NT2/D1 (cell line): ENCODE measurements around the gene SLC39A11.
"Not testable (repeated sequence)": the region's sequence is repeated elsewhere in the genome, so short reads cannot be mapped to it uniquely, and the experiment has no call there.

Source experiments
- DNase-seq: peaks from one replicate; pipeline ENCODE4 v3.0.0-alpha.2; 2011; ENCODE audit warnings: low read depth, low spot score
- H3K27me3 ChIP-seq: 2 replicates; pipeline ENCODE4 v1.6.0; 2011; ENCODE audit warnings: mild to moderate bottlenecking; ENCODE audit not compliant: insufficient read length, insufficient read depth
- H3K36me3 ChIP-seq: 2 replicates; pipeline ENCODE4 v1.6.1; 2011; ENCODE audit warnings: mild to moderate bottlenecking, low read length, mixed read lengths; ENCODE audit not compliant: insufficient read depth, insufficient read length
- H3K4me1 ChIP-seq: 2 replicates; pipeline ENCODE4 v1.5.1; 2011; ENCODE audit not compliant: insufficient read depth, insufficient read length
- H3K4me3 ChIP-seq: 2 replicates; pipeline ENCODE4 v1.5.1; 2011; ENCODE audit warnings: low read depth; ENCODE audit not compliant: insufficient read length
- H3K9ac ChIP-seq: 2 replicates; pipeline ENCODE4 v1.6.0; 2011; ENCODE audit warnings: low read depth; ENCODE audit not compliant: insufficient read length
- H3K9me3 ChIP-seq: 2 replicates; pipeline ENCODE4 v1.5.1; 2011; ENCODE audit warnings: mild to moderate bottlenecking, low read length; ENCODE audit not compliant: insufficient read depth
- SUZ12 ChIP-seq: IDR thresholded peaks from 2 replicates; pipeline ENCODE4 v1.6.1; 2011; ENCODE audit not compliant: insufficient read length, insufficient read depth; ENCODE audit errors: extremely low read depth
- YY1 ChIP-seq: IDR thresholded peaks from 2 replicates; pipeline ENCODE4 v1.6.1; 2011; ENCODE audit not compliant: insufficient read length, insufficient read depth
- ZNF274 ChIP-seq: IDR thresholded peaks from 2 replicates; pipeline ENCODE4 v1.6.1; 2011; ENCODE audit warnings: mild to moderate bottlenecking, low read depth, low read length

The SLC39A11 gene

GRCh38 chr17:72838068-72838467 lies 254.4 kb downstream of the SLC39A11 start:
- no peaks in the 10 kb centered on the region for H3K27me3 ChIP-seq
- TF ChIP-seq ZNF274, result no peak
- H3K9me3 ChIP-seq, result 0 out of 2 replicates have a peak, but pooled peaks cover 10% of the 10 kb centered on the region
- no peak overlapping the region for H3K4me3 ChIP-seq
- H3K9ac ChIP-seq, result no peak overlapping the region
- H3K36me3 ChIP-seq, result no peaks in the 10 kb centered on the region
- no peak for DNase-seq
- no peaks in the 10 kb centered on the region for H3K4me1 ChIP-seq

DNA sequence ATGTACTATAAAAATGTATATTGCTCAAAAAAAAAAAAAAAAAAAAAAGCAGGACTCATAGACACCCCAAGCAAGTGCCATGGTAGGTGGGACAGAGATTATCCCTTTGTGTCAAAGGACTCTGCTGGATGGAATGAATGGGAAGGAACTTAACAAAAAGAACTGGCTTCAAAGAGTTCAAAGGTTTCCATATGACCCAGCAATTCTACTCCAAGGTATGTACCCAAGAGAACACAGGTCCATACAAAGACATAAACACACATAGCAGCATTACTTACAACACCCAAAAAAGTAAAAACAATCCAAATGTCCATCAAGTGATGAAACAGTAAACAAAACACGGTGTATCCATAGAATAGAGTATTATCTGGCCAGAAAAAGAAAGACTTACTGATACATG lies 255.2 kb downstream of the SLC39A11 start:
- no peaks in the 10 kb centered on the region for H3K4me1 ChIP-seq
- H3K36me3 ChIP-seq, result no peaks in the 10 kb centered on the region
- TF ChIP-seq YY1, result no peak
- no peak for TF ChIP-seq ZNF274
- no peak for TF ChIP-seq SUZ12
- DNase-seq, result no peak
- H3K9me3 ChIP-seq, result 0 out of 2 replicates have a peak, but pooled peaks cover 10% of the 10 kb centered on the region
- no peak overlapping the region for H3K4me3 ChIP-seq
- H3K9ac ChIP-seq, result no peak overlapping the region
- H3K27me3 ChIP-seq, result no peaks in the 10 kb centered on the region

DNA sequence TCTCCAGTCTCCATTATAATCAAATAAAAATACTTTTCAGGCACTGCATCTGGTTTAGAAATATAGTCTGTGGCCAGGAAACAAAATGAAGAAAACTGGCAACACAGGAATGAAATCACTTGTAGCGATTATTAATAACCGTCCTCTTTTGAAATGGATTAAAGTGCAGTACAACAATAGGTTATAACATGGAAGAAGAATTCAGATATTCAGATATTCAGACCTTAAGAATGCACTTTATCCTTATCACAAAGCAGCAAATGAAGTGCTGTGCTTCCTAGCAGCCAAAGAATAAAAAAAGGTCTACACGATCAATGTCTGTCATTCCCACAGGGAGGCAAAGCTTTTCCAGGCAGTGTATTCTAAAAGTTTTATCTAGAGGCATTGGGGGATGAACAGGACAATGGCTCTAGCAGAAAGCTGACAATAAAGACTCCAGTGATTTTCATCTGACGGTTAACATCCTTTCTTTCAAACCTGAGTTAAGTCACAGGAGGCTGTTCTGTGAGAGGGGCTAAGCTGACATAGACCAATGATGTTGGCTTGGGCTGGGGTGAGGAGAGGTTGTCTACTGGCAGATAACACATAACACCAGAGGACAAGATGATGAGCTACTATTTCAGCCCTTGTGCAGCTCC lies 259.2 kb downstream of the SLC39A11 start:
- no peaks in the 10 kb centered on the region for H3K4me1 ChIP-seq
- no peaks in the 10 kb centered on the region for H3K9me3 ChIP-seq
- H3K4me3 ChIP-seq, result no peak overlapping the region
- TF ChIP-seq YY1 (no peak), SUZ12 (no peak), ZNF274 (no peak)
- H3K36me3 ChIP-seq, result no peaks in the 10 kb centered on the region
- H3K27me3 ChIP-seq, result no peaks in the 10 kb centered on the region
- DNase-seq, result no peak
- no peak overlapping the region for H3K9ac ChIP-seq

- no peaks in the 10 kb centered on the region for H3K4me1 ChIP-seq
- no peaks in the 10 kb centered on the region for H3K27me3 ChIP-seq
- no peak overlapping the region for H3K9ac ChIP-seq
- H3K36me3 ChIP-seq, result no peaks in the 10 kb centered on the region
- no peak for DNase-seq
- no peak overlapping the region for H3K4me3 ChIP-seq
- H3K9me3 ChIP-seq, result 0 out of 2 replicates have a peak, but pooled peaks cover 5% of the 10 kb centered on the region
- TF ChIP-seq ZNF274, result no peak
- TF ChIP-seq SUZ12, result no peak
- no peak for TF ChIP-seq YY1
Observed at GRCh38 chr17:72832306-72832705, 260.2 kb downstream of the SLC39A11 start.

DNA sequence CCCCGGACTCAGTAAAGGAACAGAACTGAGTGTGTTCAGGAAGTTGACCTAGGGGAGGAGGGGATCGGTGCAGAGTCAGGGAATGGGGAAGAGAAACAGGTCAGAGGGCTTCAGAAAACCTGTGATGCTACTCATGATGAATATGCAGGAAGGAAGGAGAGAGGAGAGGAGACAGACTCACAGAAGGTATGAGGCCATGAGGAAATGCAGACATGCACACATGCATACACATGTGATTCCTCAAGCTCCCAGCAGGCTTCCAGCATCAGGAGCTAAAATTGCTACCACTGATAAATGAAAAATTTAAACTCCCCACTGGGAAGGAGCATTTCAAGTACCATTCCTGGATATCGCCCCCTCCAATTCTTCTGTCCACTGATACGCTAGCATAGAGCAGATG lies 262.6 kb downstream of the SLC39A11 start:
- TF ChIP-seq YY1 (no peak), ZNF274 (no peak), SUZ12 (no peak)
- H3K36me3 ChIP-seq, result no peaks in the 10 kb centered on the region

DNA sequence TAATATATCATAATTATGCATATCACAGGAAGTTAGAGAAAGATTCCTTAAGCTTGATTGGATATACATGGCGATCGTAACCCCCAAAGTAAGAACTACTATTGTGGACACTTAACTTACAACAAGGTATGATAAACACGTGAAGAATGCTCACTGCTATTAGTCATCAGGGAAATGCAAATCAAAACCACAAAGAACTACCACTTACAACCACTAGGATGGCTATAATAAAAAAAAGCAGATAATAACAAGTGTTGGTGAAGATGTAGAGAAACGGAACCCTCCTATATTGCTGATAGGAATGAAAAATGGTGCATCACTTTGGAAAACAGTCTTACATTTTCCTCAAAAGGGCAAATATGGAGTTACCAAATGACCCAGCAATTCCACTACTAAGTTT lies 265.9 kb downstream of the SLC39A11 start:
- DNase-seq, result no peak
- no peaks in the 10 kb centered on the region for H3K27me3 ChIP-seq
- no peak overlapping the region for H3K9ac ChIP-seq

More for the DNA sequence above, 262.6 kb downstream of the SLC39A11 start:
- Histone ChIP-seq H3K4me1 (no peaks in the 10 kb centered on the region), H3K4me3 (no peak overlapping the region), H3K27me3 (no peaks in the 10 kb centered on the region), H3K9me3 (peaks cover 29% of the 10 kb centered on the region), H3K9ac (no peak overlapping the region)
- no peak for DNase-seq

GRCh38 chr17:72826059-72826458 lies 266.4 kb downstream of the SLC39A11 start:
- not testable (repeated sequence) for H3K4me1 ChIP-seq, H3K36me3 ChIP-seq, H3K27me3 ChIP-seq, H3K4me3 ChIP-seq, DNase-seq, H3K9ac ChIP-seq
- peaks cover 42% of the 10 kb centered on the region for H3K9me3 ChIP-seq

More for the DNA sequence above, 265.9 kb downstream of the SLC39A11 start:
- Histone ChIP-seq H3K9me3 (peaks cover 42% of the 10 kb centered on the region), H3K36me3 (no peaks in the 10 kb centered on the region), H3K4me1 (no peaks in the 10 kb centered on the region), H3K4me3 (no peak overlapping the region)
- TF ChIP-seq ZNF274, result no peak

GRCh38 chr17:72825218-72825617 lies 267.3 kb downstream of the SLC39A11 start:
- Histone ChIP-seq H3K27me3 (no peaks in the 10 kb centered on the region), H3K9me3 (peaks cover 42% of the 10 kb centered on the region), H3K9ac (no peak overlapping the region), H3K4me1 (no peaks in the 10 kb centered on the region), H3K4me3 (no peak overlapping the region), H3K36me3 (no peaks in the 10 kb centered on the region)
- DNase-seq, result no peak
- TF ChIP-seq YY1 (no peak), ZNF274 (no peak), SUZ12 (no peak)

- H3K4me1 ChIP-seq, H3K4me3 ChIP-seq, H3K27me3 ChIP-seq, DNase-seq, H3K36me3 ChIP-seq, H3K9ac ChIP-seq: not testable (repeated sequence)
- H3K9me3 ChIP-seq, result peaks cover 42% of the 10 kb centered on the region
Observed at GRCh38 chr17:72824267-72824666, 268.2 kb downstream of the SLC39A11 start.
